HG03039 (cell line): ENCODE results near the gene ABHD3.
"Not testable (repeated sequence)": the region's sequence is repeated elsewhere in the genome, so short reads cannot be mapped to it uniquely, and the experiment has no call there.

ENCODE experiments used
- ATAC-seq: cut with Tn5 transposase; IDR thresholded peaks from one replicate; pipeline ENCODE4 v1.9.1; 2021; ENCODE audit warnings: mild to moderate bottlenecking, moderate library complexity; ENCODE audit not compliant: unreplicated experiment

The ABHD3 gene

DNA sequence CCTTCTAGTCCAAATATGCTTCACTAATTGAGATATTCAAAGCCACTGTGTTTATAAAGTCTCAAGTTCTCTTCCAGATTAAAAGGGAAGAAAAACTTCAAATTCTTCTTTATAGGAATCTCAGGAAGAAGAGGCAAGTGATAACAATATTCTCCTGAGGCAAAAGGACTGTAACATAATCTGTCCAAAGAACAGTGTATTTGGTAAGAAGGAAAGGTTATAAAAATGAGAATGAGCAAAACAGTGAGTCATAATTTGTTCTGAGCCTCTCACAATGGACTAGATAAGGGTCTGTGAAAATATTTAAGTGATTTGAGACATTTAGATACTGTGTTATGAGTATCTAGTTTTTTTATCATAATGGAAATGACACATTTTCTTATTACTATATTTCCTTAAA lies 48.2 kb downstream of the ABHD3 start:
- no peak for ATAC-seq

DNA sequence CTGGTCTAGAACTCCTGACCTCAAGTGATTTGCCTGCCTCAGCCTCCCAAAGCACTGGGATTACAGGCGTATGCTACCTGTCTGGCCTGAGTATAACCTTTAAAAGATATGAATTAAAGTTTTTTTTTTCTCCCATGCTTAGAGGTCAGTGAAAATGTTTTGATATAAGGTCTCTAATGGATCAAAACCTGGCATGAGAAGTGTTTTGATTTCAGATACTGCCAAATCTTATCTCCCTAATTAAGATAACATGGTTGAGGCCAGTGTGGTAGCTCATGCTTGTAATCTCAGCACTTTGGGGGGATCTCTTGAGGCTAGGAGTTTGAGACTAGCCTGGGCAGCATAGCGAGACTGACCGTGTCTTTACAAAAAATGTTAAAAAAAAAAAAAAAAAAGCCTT lies 51.2 kb downstream of the ABHD3 start:
- no peak for ATAC-seq

DNA sequence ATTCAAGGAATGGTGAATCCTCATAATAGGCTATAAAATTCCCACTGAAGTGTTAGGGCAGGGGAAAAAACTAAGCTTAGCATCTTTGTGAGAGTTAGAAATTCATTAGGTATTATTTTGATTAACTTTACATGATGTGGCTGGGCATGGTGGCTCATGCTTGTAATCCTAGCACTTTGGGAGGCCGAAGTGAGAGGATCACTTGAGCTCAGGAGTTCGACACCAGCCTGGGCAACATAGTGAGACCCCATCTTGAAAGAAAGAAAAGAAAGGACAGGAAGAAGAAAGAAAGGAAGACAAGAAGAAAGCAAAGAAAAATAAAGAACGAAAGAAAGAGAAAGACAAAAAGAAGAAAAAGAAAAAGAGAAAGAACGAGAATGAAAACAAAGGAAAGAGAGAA lies 52.5 kb downstream of the ABHD3 start:
- ATAC-seq, result no peak

DNA sequence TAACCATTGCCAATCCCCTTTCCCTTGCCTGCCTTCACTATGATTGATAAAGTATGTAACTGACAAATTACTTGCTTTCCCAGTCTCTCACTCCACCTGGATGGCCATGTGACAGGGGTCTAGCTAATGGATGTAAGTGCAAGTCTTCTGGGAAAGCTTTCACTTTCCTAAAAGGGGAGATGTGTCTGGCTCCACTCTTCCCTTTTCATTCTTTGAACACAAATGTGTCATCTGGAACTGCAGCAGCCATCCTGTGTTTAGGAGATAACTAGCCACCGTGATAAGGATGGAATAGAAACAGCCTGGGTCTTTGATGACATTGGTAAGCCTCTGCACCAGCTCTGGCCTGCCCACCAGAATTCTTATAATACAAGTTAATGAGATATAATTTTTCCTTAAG lies 54.3 kb downstream of the ABHD3 start:
- no peak for ATAC-seq

DNA sequence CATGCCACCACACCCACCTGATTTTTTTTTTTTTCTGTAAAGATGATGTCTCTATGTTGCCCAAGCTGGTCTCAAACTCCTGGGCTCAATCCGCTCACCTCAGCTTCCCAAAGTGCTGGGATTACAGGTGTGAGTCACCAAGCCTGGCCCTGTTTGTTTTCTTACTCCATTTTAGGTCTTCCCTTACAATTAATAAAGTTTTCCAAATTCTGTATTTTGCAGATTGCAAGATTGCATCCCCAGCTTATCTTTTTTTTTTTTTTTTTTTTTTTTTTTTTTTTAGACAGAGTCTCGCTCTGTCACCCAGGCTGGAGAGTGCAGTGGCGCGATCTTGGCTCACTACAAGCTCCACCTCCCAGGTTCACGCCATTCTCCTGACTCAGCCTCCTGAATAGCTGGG lies 64.2 kb downstream of the ABHD3 start:
- ATAC-seq, result not testable (repeated sequence)

DNA sequence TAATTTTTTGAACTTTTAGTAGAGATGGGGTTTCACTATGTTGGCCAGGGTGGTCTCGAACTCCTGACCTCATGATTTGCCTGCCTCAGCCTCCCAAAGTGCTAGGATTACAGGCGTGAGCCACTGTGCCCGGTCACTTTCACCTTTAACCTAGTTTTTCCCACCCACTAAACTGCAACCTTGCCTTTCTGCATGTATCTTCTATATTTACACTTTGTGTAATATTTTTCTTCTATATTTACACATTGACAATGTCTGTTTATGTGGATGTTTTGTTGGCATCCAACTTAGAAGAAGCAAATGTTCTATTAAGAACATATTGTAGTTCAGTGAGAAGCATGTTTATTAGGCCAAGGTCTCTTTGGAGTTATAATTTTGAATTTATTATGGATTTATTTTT lies 65.8 kb downstream of the ABHD3 start:
- no peak for ATAC-seq

DNA sequence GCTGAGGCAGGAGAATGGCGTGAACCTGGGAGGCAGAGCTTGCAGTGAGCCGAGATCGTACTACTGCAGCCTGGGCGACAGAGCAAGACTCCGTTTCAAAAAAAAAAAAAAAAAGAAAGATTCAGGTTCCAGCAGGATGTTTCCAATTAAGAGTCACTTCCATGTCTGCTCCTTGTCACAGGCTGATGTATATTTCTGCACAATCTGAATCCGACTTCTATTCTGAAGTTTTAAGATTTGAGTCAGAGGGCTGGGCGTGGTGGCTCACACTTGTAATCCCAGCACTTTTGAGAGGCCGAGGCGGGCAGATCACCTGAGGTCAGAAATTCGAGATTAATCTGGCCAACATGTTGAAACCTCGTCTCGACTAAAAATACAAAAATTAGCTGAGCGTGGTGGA lies 67.8 kb downstream of the ABHD3 start:
- ATAC-seq, result no peak

DNA sequence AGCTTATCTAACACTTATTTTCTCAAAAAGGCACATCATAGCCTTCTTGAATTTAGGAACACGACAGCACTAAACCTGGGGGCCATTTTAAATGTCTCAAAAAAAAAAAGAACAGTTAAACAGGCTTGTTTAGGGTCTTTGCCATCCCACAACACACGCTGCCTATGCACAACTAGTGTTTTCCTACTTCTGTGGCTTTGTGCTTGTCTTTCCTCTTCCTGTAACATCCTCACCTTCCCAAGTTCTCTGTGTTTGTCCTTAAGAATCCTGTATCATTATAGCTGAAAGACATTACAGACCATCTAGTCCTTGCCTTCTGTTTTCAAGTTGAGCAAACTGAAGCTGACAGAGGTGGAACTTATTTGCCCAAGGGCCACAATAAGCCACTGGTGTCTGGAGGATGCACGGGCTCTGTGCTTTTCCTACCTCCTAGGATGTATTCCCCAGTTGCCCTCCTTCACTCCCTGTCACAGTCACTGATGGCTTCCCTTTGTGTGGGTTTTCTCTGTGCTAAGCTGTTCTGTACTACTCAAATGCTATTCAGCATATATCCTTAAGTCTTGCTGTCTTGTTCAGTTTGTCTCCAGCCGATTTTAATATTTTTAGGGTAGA lies 69.9 kb downstream of the ABHD3 start:
- ATAC-seq, result no peak

DNA sequence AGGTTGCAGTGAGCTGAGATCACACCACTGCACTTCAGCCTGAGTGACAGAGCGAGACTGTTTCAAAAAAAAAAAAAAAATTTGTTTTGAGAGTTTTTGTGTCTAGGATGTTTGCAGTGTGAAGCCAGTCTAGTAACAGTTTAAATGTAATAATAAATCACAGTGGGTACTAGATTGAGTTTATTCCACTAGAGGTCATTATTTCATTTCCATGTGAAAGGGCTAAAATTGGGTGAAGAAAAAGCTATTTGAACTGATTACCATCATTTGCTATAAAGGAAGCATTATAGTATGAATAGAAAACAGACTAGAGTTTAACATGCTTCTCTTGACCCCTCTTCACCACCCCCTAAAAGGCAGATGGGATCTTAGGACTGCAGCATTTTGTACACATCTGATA lies 72.2 kb downstream of the ABHD3 start:
- ATAC-seq, result no peak

DNA sequence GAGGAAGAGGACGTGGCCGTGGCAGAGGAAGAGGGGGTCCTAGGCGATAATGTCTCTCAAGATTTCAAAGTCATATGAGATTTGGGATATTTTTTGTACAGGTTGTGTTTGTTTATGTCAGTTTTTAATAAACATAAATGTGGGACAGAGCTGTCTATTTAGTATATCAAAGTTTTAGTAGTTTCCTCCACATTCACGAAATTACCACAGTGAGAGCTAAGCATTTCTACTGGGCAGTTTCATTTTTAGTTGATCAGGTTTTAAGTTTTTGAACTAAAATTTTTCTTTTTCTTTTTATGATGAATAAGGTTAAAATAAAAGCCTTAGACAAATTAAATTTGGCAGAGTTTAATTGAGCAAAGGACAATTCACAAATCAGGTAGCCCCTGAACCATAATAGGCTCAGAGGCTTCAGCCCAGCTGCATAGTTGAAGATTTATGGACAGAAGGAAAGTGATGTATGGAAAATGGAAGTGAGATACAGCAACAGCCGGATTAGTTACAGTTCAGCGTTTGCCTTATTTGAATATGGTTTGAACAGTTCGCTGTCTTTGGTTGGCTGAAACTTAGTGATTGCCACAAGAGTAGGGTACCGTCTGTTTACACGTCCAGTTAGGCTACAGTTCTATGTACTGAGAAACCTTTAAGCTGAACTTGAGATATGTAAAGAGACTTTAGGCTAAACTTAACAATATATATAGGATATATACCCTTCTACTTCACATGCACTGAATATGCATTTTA lies 75.3 kb downstream of the ABHD3 start:
- ATAC-seq, result peak; percentile 90

DNA sequence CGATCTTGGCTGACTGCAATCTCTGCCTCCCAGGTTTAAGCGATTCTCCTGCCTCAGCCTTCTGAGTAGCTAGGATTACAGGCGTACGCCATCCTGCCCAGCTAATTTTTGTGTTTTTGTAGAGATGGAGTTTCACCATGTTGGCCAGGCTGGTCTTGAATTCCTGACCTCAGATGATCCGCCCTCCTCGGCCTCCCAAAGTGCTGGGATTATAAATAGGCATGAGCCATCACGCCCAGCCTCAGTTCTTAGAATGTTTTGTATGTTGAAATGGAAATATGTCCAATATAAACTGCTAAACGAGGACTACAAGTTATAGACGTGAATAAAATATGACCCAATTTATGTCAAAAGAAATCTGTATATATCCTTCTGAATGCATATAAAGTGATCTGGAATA lies 82.9 kb downstream of the ABHD3 start:
- ATAC-seq, result not testable (repeated sequence)

DNA sequence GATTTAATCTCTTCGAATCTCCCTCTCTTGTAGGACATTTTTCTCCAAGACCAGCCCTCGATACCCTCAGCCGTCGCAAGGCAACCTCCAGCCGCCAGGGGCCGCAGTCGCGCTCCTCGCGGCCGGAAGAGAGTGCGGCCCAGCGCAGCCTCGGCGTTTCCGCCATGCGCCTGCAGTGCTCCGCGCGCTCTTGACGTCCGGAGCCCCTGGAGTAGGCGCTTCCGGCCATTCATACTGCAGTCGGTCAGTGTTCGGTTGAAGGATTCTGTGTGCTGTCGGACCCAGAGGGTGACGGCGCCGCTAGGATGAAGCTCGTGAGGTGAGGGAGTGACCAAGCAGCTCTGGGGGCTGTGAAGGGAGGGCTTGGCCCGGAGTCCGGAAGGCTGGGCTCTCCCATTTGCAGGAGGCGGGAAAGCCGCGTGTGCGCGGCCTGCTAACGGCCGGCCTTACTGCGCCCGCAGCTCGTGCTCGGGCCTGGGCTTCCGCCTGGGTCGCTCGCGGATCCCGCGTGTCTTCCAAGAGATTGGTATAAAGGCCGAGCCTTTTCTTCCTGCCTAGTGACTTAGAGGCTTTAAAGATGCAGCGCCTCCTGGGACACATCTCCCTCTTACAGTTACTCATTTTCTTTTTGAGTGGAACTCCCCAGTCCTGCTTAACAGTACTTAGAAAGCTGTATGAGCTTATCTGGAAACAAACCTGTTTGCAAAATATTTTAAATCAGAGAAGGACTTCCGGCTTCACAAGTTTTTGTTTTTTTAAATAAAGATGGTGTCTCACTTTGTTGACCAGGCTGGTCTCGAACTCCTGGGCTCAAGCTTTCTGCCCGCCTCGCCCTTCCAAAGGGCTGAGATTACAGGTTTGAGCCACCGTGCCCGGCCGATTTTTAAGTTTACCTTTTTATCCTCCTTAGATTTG lies 92.2 kb downstream of the ABHD3 start, which contains the start of gene SNRPD1:
SNRPD1 (plus strand) TSS at position 190 of the 915 bp plus-strand sequence; CDS start at position 306, 116 bp downstream.
- ATAC-seq, result peak; percentile 99

DNA sequence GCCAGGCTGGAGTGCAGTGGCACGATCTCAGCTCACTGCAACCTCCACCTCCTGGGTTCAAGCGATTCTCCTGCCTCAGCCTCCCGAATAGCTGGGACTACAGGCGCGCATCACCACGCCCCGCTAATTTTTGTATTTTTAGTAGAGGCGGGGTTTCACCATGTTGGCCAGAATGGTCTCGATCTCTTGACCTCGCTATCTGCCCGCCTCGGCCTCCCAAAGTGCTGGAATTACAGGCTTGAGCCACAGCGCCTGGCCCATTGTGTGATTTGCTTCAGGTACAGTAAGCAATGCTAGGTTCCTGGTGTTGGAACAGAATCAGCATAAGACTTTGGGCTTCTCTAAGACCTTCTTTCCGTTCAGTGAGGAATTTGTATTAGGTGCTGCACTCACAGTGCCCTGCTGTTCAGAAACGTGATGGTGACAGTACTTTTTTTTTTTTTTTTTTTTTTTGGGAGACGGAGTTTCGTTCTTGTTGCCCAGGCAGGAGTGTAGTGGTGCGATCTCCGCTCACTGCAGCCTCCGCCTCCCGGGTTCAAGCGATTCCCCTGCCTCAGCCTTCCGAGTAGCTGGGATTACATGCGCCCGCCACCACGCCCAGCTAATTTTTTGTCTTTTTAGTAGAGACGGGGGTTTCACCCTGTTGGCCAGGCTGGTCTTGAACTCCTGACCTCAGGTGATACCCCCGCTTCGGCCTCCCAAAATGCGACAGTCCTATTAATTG lies 93.0 kb downstream of the ABHD3 start:
- ATAC-seq, result not testable (repeated sequence)

DNA sequence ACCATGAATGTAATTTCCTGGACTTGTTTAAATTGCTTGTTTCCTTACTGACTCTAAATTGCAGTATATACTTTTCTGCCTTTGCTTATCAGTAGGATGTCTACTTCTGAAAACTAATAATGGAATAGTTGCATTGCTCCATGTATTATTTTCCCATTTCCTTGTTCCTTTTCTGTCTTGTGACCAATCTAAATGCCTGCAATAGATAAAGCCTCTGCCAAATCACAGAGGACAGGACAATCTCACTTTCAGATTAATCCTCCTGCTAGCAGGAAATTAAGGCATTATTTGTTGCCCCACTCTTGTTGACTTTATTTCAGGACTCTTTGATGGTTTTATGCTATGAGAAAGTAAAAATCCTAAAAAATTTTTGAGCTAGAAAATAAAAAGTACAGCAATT lies 99.4 kb downstream of the ABHD3 start:
- ATAC-seq, result no peak

DNA sequence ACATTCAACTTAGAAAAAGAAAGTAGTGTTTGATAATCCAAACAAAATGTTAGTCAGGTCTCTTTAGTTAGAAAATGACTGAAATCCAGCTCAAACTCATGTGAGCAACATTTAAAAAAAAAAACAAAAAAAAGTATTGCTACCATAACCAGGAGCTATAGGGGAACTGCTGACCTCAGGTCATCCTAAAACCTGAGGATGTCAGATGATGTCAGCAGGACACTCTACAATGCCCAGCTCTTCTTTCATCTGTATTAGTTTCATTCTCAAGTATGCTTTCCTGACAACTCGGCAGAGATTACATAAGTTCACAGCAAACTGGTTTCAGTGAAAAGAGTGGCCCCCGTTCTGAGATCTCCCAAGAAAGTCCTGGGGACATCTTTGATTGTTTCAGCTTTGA lies 99.9 kb downstream of the ABHD3 start:
- no peak for ATAC-seq

DNA sequence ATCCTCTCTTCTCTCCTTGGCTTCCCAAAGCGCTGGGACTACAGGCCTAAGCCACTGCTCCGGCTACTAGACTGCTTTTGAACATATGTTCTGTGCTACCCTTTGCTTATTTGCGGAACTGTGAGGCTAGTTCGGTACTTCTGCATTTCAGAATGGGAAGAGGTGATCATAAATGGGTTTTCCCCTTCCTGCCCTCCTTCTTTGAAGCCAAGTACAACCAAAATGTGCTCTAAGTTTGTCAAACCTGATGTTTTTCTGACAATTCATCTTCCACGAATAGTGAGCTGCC lies 102.3 kb downstream of the ABHD3 start:
- no peak for ATAC-seq
